Left ventricle myocardium inferior (tissue), 1 donor: ENCODE data around the gene SLC22A23. TPM values are rescaled to one million over a fixed set of nuclear protein-coding genes. Genes with fewer than 3 reads are reported as not detected.
"Not testable (repeated sequence)": the region's sequence is repeated elsewhere in the genome, so short reads cannot be mapped to it uniquely, and the experiment has no call there.

Source experiments
- DNase-seq: peaks from one replicate; pipeline ENCODE4 v3.0.0-alpha.2; 2020
- H3K27ac ChIP-seq: fragments of 200-600 bp; replicated peaks from 2 replicates; pipeline ENCODE4 v1.8.0; 2021
- H3K27me3 ChIP-seq: fragments of 200-600 bp; 2 replicates; pipeline ENCODE4 v1.8.0; 2021; ENCODE audit warnings: low read depth
- H3K36me3 ChIP-seq: fragments of 200-600 bp; 2 replicates; pipeline ENCODE4 v1.8.0; 2021
- H3K4me1 ChIP-seq: fragments of 200-600 bp; 2 replicates; pipeline ENCODE4 v1.8.0; 2021
- H3K4me3 ChIP-seq: fragments of 200-600 bp; 2 replicates; pipeline ENCODE4 v1.8.0; 2021; ENCODE audit warnings: mild to moderate bottlenecking, moderate library complexity
- H3K9me3 ChIP-seq: fragments of 200-600 bp; replicated peaks from 2 replicates; pipeline ENCODE4 v1.8.0; 2021
- CTCF ChIP-seq: fragments of 200-600 bp; IDR thresholded peaks from 2 replicates; pipeline ENCODE4 v1.8.0; 2021; ENCODE audit warnings: antibody characterized with exemption, mild to moderate bottlenecking, borderline replicate concordance
- intact Hi-C: fragments of 100-400 bp; cut with micrococcal nuclease; formaldehyde crosslinking; loops from one replicate; pipeline ENCODE4 v1.11.0; 2022
- total RNA-seq: library from RNA; stranded (reverse); fragmentation: NEBNext Ultra II Directional; extraction: Animal tissue kit (Norgen Biotek cat#: 25700); gene quantifications from one replicate; pipeline ENCODE4 v1.2.1, GENCODE V29; 2021
- donor health status: DM: no; HTN: yes; CAD: no; lungs with severe emphysema.

The SLC22A23 gene
- total RNA-seq, 1 donor from 2014 or later = 7.0 TPM

GRCh38 chr6:3250231-3250675, 206.6 kb downstream of the SLC22A23 start:
- DNase-seq = no peak
- intact Hi-C loops = no loop called here
- no peak for TF ChIP-seq CTCF
- Histone ChIP-seq H3K27me3 (peaks cover 34% of the 10 kb centered on the region), H3K27ac (no peak overlapping the region), H3K36me3 (no peaks in the 10 kb centered on the region), H3K4me1 (peaks cover 35% of the 10 kb centered on the region), H3K4me3 (no peak overlapping the region), H3K9me3 (no peaks in the 10 kb centered on the region)

GRCh38 chr6:3249821-3250220, 207.0 kb downstream of the SLC22A23 start:
- TF ChIP-seq CTCF = no peak
- DNase-seq = no peak
- H3K4me1 ChIP-seq = peaks cover 35% of the 10 kb centered on the region
- no peak overlapping the region for H3K27ac ChIP-seq
- H3K9me3 ChIP-seq = no peaks in the 10 kb centered on the region
- H3K27me3 ChIP-seq = peaks cover 34% of the 10 kb centered on the region
- H3K36me3 ChIP-seq = no peaks in the 10 kb centered on the region
- intact Hi-C loops = no loop called here
- H3K4me3 ChIP-seq = no peak overlapping the region

GRCh38 chr6:3247255-3248146, 209.3 kb downstream of the SLC22A23 start:
- Histone ChIP-seq H3K27me3 (peaks cover 57% of the 10 kb centered on the region), H3K27ac (no peak overlapping the region), H3K9me3 (no peaks in the 10 kb centered on the region), H3K4me3 (peak overlapping the region; percentile 45), H3K36me3 (no peaks in the 10 kb centered on the region), H3K4me1 (peaks cover 35% of the 10 kb centered on the region)
- TF ChIP-seq CTCF = no peak
- no peak for DNase-seq
- intact Hi-C loops = no loop called here

- intact Hi-C loops = no loop called here
These were observed 211.6 kb downstream of the SLC22A23 start for GRCh38 chr6:3245216-3245615.

GRCh38 chr6:3244832-3245161, 212.1 kb downstream of the SLC22A23 start:
- H3K27ac ChIP-seq, H3K9me3 ChIP-seq, H3K4me3 ChIP-seq, intact Hi-C loops, DNase-seq, H3K36me3 ChIP-seq: not testable (repeated sequence)
- peaks cover 11% of the 10 kb centered on the region for H3K4me1 ChIP-seq
- H3K27me3 ChIP-seq = peaks cover 55% of the 10 kb centered on the region

More at GRCh38 chr6:3245216-3245615, 211.6 kb downstream of the SLC22A23 start:
- Histone ChIP-seq H3K4me1 (peaks cover 15% of the 10 kb centered on the region), H3K36me3 (no peaks in the 10 kb centered on the region), H3K27ac (no peak overlapping the region), H3K27me3 (peaks cover 57% of the 10 kb centered on the region), H3K9me3 (no peaks in the 10 kb centered on the region), H3K4me3 (no peak overlapping the region)
- no peak for TF ChIP-seq CTCF
- no peak for DNase-seq
